Panc1 (cell line): ENCODE measurements around the gene GCC2. TPM values are rescaled to one million over a fixed set of nuclear protein-coding genes. Genes with fewer than 3 reads are reported as not detected.

ENCODE experiments used
- ATAC-seq: fragments of 200-7000 bp; cut with Tn5 transposase; 2 replicates; pipeline ENCODE4 v1.9.1; 2020; ENCODE audit warnings: mild to moderate bottlenecking, moderate library complexity
- BruUV-seq: library from RNA; stranded (reverse); fragments of 400-500 nt; replicated peaks from 2 replicates; lab custom pipeline; 2021; lab: Mats Ljungman, UMichigan
- CTCF ChIA-PET: fragments of 300-600 bp; sonication (Branson Sonifier 250); formaldehyde crosslinking; loops from one replicate; lab custom pipeline; 2022; ENCODE audit warnings: antibody characterized with exemption; lab: Charles Lee
- POLR2A ChIA-PET: fragments of 300-600 bp; sonication (Branson Sonifier 250); formaldehyde crosslinking; loops from one replicate; lab custom pipeline; 2022; ENCODE audit warnings: antibody characterized with exemption; lab: Charles Lee
- DNase-seq: peaks from one replicate; pipeline ENCODE4 v3.0.0-alpha.2; 2010; ENCODE audit warnings: low read depth, low spot score
- H3K27ac ChIP-seq: 2 replicates; pipeline ENCODE4 v1.5.1; 2011; ENCODE audit warnings: mild to moderate bottlenecking, low read length, inconsistent platforms
- H3K27me3 ChIP-seq: fragments of 200-500 bp; sonication (Bioruptor generic); 2 replicates; pipeline ENCODE4 v1.6.0; 2014; ENCODE audit warnings: low read length, inconsistent platforms; ENCODE audit not compliant: control insufficient read depth, insufficient read depth
- H3K36me3 ChIP-seq: fragments of 200-500 bp; sonication (Bioruptor generic); 2 replicates; pipeline ENCODE4 v1.5.1; 2014; ENCODE audit warnings: inconsistent platforms, mild to moderate bottlenecking, low read length, moderate library complexity; ENCODE audit not compliant: control insufficient read depth, insufficient read depth
- H3K4me1 ChIP-seq: 2 replicates; pipeline ENCODE4 v1.5.1; 2011; ENCODE audit warnings: inconsistent platforms, mild to moderate bottlenecking, low read length, moderate library complexity; ENCODE audit not compliant: control insufficient read depth, insufficient read depth
- H3K4me3 ChIP-seq, 2 experiments: 2 replicates each; pipeline ENCODE4 v1.5.1; 2011 to 2012; ENCODE audit warnings: low read depth in 2 of 2, low read length in 2 of 2, mild to moderate bottlenecking in 2 of 2, inconsistent platforms in 1 of 2, moderate library complexity in 1 of 2
- H3K9me3 ChIP-seq: fragments of 200-500 bp; sonication (Bioruptor generic); 2 replicates; pipeline ENCODE4 v1.5.1; 2014; ENCODE audit warnings: low read depth, mild to moderate bottlenecking, inconsistent platforms, low read length, moderate library complexity; ENCODE audit not compliant: control insufficient read depth, insufficient read depth
- CTCF ChIP-seq: fragments of 450-650 bp; IDR thresholded peaks from 2 replicates; pipeline ENCODE4 v1.5.1; 2017; ENCODE audit warnings: mild to moderate bottlenecking
- POLR2AphosphoS5 ChIP-seq: IDR thresholded peaks from 2 replicates; pipeline ENCODE4 v1.6.1; 2012; ENCODE audit warnings: mild to moderate bottlenecking, low read depth, low read length, moderate library complexity
- REST ChIP-seq, 2 experiments: IDR thresholded peaks; 2 replicates each; pipeline ENCODE4 v1.6.1; 2011 to 2012; ENCODE audit warnings: low read depth in 2 of 2, control low read depth in 1 of 2, low read length in 1 of 2, mild to moderate bottlenecking in 1 of 2, moderate library complexity in 1 of 2; ENCODE audit not compliant: insufficient read depth in 1 of 2
- SIN3A ChIP-seq: IDR thresholded peaks from 2 replicates; pipeline ENCODE4 v1.6.1; 2012; ENCODE audit warnings: low read depth, mild to moderate bottlenecking, low read length, moderate library complexity, borderline replicate concordance; ENCODE audit not compliant: insufficient read depth
- TCF7L2 ChIP-seq: IDR thresholded peaks from 2 replicates; pipeline ENCODE4 v1.6.1; 2011; ENCODE audit warnings: mild to moderate bottlenecking, low read depth, low read length, inconsistent platforms
- in situ Hi-C: cut with HindIII; loops from 2 replicates; pipeline ENCODE4 v1.10.0; 2016; ENCODE audit warnings: low sequenced_read_pairs, low pct_unique_long_range_greater_than_20kb
- intact Hi-C: fragments of 100-400 bp; cut with micrococcal nuclease; formaldehyde crosslinking; loops from one replicate; pipeline ENCODE4 v1.10.0; 2022; ENCODE audit not compliant: unreplicated experiment
- total RNA-seq: library from RNA; stranded (reverse); gene quantifications from one replicate; pipeline ENCODE4 v1.2.1, GENCODE V29; 2021; ENCODE audit not compliant: unreplicated experiment

The GCC2 gene
- total RNA-seq, 1 experiment from 2014 or later = 23.4 TPM

GRCh38 chr2:108414945-108415344, 34.1 kb upstream of the GCC2 start:
- in situ Hi-C loops = no loop called here
- DNase-seq (no peak), ATAC-seq (no peak)
- no peaks in the 10 kb centered on the region for H3K4me1 ChIP-seq
- H3K9me3 ChIP-seq = no peaks in the 10 kb centered on the region
- H3K36me3 ChIP-seq = no peaks in the 10 kb centered on the region
- no peaks in the 10 kb centered on the region for H3K27me3 ChIP-seq
- no peak for TF ChIP-seq SIN3A
- TF ChIP-seq TCF7L2 = no peak
- no peak for TF ChIP-seq REST (IDR thresholded peaks at IDR 0.05; ENCODE audit: insufficient read depth in 1 of 2, low read depth in 2 of 2, low read length in 1 of 2)
- TF ChIP-seq POLR2AphosphoS5 = no peak
- TF ChIP-seq CTCF = no peak
- intact Hi-C loops = no loop called here
- H3K4me3 ChIP-seq = no peak overlapping the region
- ChIA-PET POLR2A (no interaction called here), CTCF (no interaction called here)
- no peak overlapping the region for H3K27ac ChIP-seq
- no TSS peak for BruUV-seq

- ATAC-seq = peak; percentile 82
- Histone ChIP-seq H3K36me3 (no peaks in the 10 kb centered on the region), H3K4me3 (no peak overlapping the region), H3K27ac (no peak overlapping the region), H3K4me1 (no peaks in the 10 kb centered on the region), H3K9me3 (no peaks in the 10 kb centered on the region), H3K27me3 (no peaks in the 10 kb centered on the region)
- BruUV-seq = no TSS peak
- DNase-seq = no peak
- in situ Hi-C loops (no loop called here), intact Hi-C loops (no loop called here)
- ChIA-PET CTCF (no interaction called here), POLR2A (no interaction called here)
- TF ChIP-seq CTCF (peak; percentile 62), POLR2AphosphoS5 (no peak)
Observed at GRCh38 chr2:108417254-108417653, 31.8 kb upstream of the GCC2 start.
